NCI-H2081 (cell line): ENCODE data around the gene DENND1A.

ENCODE experiments used
- DNase-seq, 2 experiments: peaks; one replicate each; lab custom pipeline; 2025; lab: John Stamatoyannopoulos, UW

Gene DENND1A

GRCh38 chr9:123394291-123395235 lies 535.4 kb downstream of the DENND1A start:
- no peak for DNase-seq

- DNase-seq, result no peak
Observed at GRCh38 chr9:123392802-123393201, 537.1 kb downstream of the DENND1A start.

- no peak for DNase-seq
Observed at GRCh38 chr9:123391946-123392345, 538.0 kb downstream of the DENND1A start.

- DNase-seq, result no peak
Observed at GRCh38 chr9:123391233-123391632, 538.7 kb downstream of the DENND1A start.

- no peak for DNase-seq
Observed at GRCh38 chr9:123390337-123391135, 539.4 kb downstream of the DENND1A start.

GRCh38 chr9:123389698-123390097 lies 540.2 kb downstream of the DENND1A start:
- DNase-seq, result no peak

GRCh38 chr9:123389070-123389469 lies 540.9 kb downstream of the DENND1A start:
- no peak for DNase-seq

GRCh38 chr9:123387686-123388085 lies 542.2 kb downstream of the DENND1A start:
- DNase-seq, result no peak

GRCh38 chr9:123383512-123384170 lies 546.3 kb downstream of the DENND1A start:
- no peak for DNase-seq

- DNase-seq, result no peak
Observed at GRCh38 chr9:123382653-123383511, 547.0 kb downstream of the DENND1A start.

- no peak for DNase-seq
Observed at GRCh38 chr9:123380852-123381705, 548.8 kb downstream of the DENND1A start.

GRCh38 chr9:123378956-123379660 lies 550.8 kb downstream of the DENND1A start:
- no peak for DNase-seq

GRCh38 chr9:123378025-123378424 lies 551.9 kb downstream of the DENND1A start:
- DNase-seq, result no peak

- no peak for DNase-seq
Observed at GRCh38 chr9:123377211-123377971, 552.5 kb downstream of the DENND1A start.

GRCh38 chr9:123376218-123377071 lies 553.5 kb downstream of the DENND1A start:
- DNase-seq, result no peak

GRCh38 chr9:123375469-123376132 lies 554.3 kb downstream of the DENND1A start:
- no peak for DNase-seq

- DNase-seq, result no peak
Observed at GRCh38 chr9:123373946-123374345, 556.0 kb downstream of the DENND1A start.
